ENCODE measurements around the gene FBXO15. TPM values are rescaled to one million over a fixed set of nuclear protein-coding genes. Genes with fewer than 3 reads are reported as not detected.

FBXO15 gene
- total and polyA plus RNA-seq, 2 donors (not counting 3 experiments of a cell fraction or from before 2014, with no cell fraction given), result not detected

DNA sequence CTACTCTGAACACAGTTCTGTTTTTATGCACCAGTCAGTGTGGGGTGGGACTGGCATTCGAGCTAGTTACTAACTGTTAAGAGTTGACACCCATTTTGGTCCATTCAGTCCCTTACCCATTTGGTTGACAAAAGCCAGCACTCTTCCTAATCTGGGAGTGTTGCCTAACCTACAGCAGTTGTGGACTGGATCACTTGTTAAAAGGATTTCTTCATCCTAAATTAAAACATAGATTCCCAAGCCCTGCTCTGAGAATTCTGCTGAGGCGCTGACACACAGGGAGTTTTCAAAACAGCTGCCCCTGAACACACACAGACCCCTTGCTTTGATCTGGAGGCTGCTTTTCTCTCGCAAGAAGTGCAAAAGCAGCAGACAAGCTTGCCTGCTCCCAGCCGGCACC lies 7.1 kb upstream of the FBXO15 start:
- H3K79me2 ChIP-seq (ENCODE audit: control insufficient read depth, insufficient read depth, low read length), result peaks cover 45% of the 10 kb centered on the region
- DNase-seq (ENCODE audit: low read depth, low spot score), result no peak
- TF ChIP-seq, protein P1, sequence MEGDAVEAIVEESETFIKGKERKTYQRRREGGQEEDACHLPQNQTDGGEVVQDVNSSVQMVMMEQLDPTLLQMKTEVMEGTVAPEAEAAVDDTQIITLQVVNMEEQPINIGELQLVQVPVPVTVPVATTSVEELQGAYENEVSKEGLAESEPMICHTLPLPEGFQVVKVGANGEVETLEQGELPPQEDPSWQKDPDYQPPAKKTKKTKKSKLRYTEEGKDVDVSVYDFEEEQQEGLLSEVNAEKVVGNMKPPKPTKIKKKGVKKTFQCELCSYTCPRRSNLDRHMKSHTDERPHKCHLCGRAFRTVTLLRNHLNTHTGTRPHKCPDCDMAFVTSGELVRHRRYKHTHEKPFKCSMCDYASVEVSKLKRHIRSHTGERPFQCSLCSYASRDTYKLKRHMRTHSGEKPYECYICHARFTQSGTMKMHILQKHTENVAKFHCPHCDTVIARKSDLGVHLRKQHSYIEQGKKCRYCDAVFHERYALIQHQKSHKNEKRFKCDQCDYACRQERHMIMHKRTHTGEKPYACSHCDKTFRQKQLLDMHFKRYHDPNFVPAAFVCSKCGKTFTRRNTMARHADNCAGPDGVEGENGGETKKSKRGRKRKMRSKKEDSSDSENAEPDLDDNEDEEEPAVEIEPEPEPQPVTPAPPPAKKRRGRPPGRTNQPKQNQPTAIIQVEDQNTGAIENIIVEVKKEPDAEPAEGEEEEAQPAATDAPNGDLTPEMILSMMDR (IDR thresholded peaks at IDR 0.05; ENCODE audit: extremely low read depth in 1 of 2, insufficient read depth in 1 of 2, low read depth in 1 of 2, low read length in 2 of 2), result no peak
- TF ChIP-seq FOS (IDR thresholded peaks at IDR 0.05; ENCODE audit: borderline replicate concordance, insufficient read depth, low read length) (no peak), JUN (IDR thresholded peaks at IDR 0.05; ENCODE audit: borderline replicate concordance, insufficient read depth, insufficient read length, low read depth) (no peak), GATA2 (IDR thresholded peaks at IDR 0.05; ENCODE audit: insufficient read depth, insufficient read length, low read depth, low read length) (no peak), MYC (IDR thresholded peaks at IDR 0.05; ENCODE audit: low read depth, low read length) (no peak), POLR2A (IDR thresholded peaks at IDR 0.05; ENCODE audit: low read depth, low read length) (no peak)
- peaks cover 12 to 16% of the 10 kb centered on the region in 2 experiments for H3K36me3 ChIP-seq (ENCODE audit: control insufficient read depth in 2 of 2, extremely low read depth in 1 of 2, insufficient read depth in 2 of 2, low read length in 2 of 2)
- no peaks in the 10 kb centered on the region for H3K27me3 ChIP-seq (ENCODE audit: control insufficient read depth in 2 of 2, insufficient read depth in 2 of 2, low read length in 2 of 2)
- POLR2A ChIA-PET, result no interaction called here
- H3K4me2 ChIP-seq (ENCODE audit: insufficient read depth, low read length), result no peak overlapping the region
- dilution Hi-C loops (cut with MboI; ENCODE audit: extremely low pct_ligation_motif_present, low sequenced_read_pairs), result no loop called here
- H3K9me1 ChIP-seq (replicated peaks; ENCODE audit: control insufficient read depth, extremely low read depth, insufficient read depth, low read length), result no peaks in the 10 kb centered on the region
- no peaks in the 10 kb centered on the region for H4K20me1 ChIP-seq (replicated peaks; ENCODE audit: control insufficient read depth, extremely low read depth, insufficient read depth, low read length)
- H3K4me3 ChIP-seq (replicated peaks in 1 of 3; ENCODE audit: insufficient read depth in 1 of 3, low read depth in 1 of 3, low read length in 3 of 3), result no peak overlapping the region
- no TSS peak for BruUV-seq (replicated peaks)
- intact Hi-C loops (cut with micrococcal nuclease), result no loop called here
- FAIRE-seq, result no peak
- H3K4me1 ChIP-seq (ENCODE audit: control insufficient read depth, extremely low read depth, insufficient read depth, low read length), result peaks cover 9% of the 10 kb centered on the region
- no peaks in the 10 kb centered on the region for H3K9me3 ChIP-seq (replicated peaks; ENCODE audit: control insufficient read depth, insufficient read depth, low read length)
- no peak overlapping the region for H2AFZ ChIP-seq (ENCODE audit: low read depth, low read length)
- CTCF ChIA-PET, result no interaction called here
- H3K27ac ChIP-seq (ENCODE audit: insufficient read depth, low read depth, low read length), result no peak overlapping the region
- H3K9ac ChIP-seq (replicated peaks; ENCODE audit: extremely low read depth, insufficient read depth, low read length), result no peak overlapping the region

DNA sequence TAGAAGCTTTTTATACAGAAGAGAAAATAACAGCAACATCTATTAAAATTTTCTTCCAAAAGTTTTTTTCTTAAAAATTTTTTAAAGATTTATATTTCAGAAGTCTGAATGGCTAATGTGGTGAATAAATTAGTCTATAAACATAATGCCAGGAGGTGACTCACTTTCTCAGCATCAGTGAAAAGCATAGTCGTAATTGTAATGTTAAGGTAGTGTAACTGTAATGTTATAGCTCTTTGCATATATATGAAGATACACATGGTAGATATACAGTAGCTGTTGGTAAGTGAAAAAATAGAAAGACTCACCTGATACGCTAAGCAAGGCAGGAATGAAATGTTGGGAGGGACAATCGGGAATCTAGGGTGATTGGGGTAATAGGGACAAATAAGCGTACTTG lies 6.2 kb upstream of the FBXO15 start:
- Histone ChIP-seq H2AFZ (ENCODE audit: low read depth, low read length) (no peak overlapping the region), H3K4me3 (replicated peaks in 1 of 3; ENCODE audit: insufficient read depth in 1 of 3, low read depth in 1 of 3, low read length in 3 of 3) (no peak overlapping the region), H3K27me3 (ENCODE audit: control insufficient read depth in 2 of 2, insufficient read depth in 2 of 2, low read length in 2 of 2) (no peaks in the 10 kb centered on the region), H3K4me2 (ENCODE audit: insufficient read depth, low read length) (no peak overlapping the region), H3K27ac (ENCODE audit: insufficient read depth, low read depth, low read length) (no peak overlapping the region), H3K9ac (replicated peaks; ENCODE audit: extremely low read depth, insufficient read depth, low read length) (no peak overlapping the region), H3K9me1 (replicated peaks; ENCODE audit: control insufficient read depth, extremely low read depth, insufficient read depth, low read length) (no peaks in the 10 kb centered on the region), H3K36me3 (ENCODE audit: control insufficient read depth in 2 of 2, extremely low read depth in 1 of 2, insufficient read depth in 2 of 2, low read length in 2 of 2) (peaks cover 12 to 13% of the 10 kb centered on the region in 2 experiments), H3K4me1 (ENCODE audit: control insufficient read depth, extremely low read depth, insufficient read depth, low read length) (peaks cover 17% of the 10 kb centered on the region), H4K20me1 (replicated peaks; ENCODE audit: control insufficient read depth, extremely low read depth, insufficient read depth, low read length) (no peaks in the 10 kb centered on the region), H3K9me3 (replicated peaks; ENCODE audit: control insufficient read depth, insufficient read depth, low read length) (no peaks in the 10 kb centered on the region), H3K79me2 (ENCODE audit: control insufficient read depth, insufficient read depth, low read length) (peaks cover 54% of the 10 kb centered on the region)
- no peak for FAIRE-seq
- CTCF ChIA-PET, result interaction anchor here (1.3 kb wide), 1 partner anchor 189 kb away, joined by 5 read pairs; no protein-coding TSS in a partner anchor
- dilution Hi-C loops (cut with MboI; ENCODE audit: extremely low pct_ligation_motif_present, low sequenced_read_pairs), result no loop called here
- BruUV-seq (replicated peaks), result no TSS peak
- intact Hi-C loops (cut with micrococcal nuclease), result no loop called here
- POLR2A ChIA-PET, result no interaction called here
- DNase-seq (ENCODE audit: low read depth, low spot score), result no peak
- TF ChIP-seq GATA2 (IDR thresholded peaks at IDR 0.05; ENCODE audit: insufficient read depth, insufficient read length, low read depth, low read length) (no peak), POLR2AphosphoS5 (IDR thresholded peaks at IDR 0.05; ENCODE audit: insufficient read depth, low read depth, low read length) (no peak), MYC (IDR thresholded peaks at IDR 0.05; ENCODE audit: low read depth, low read length) (no peak)
